IMR-90 (cell line): Measurements from ENCODE around the gene ARMH4. TPM values are rescaled to one million over a fixed set of nuclear protein-coding genes. Genes with fewer than 3 reads are reported as not detected.

Experiments
- ATAC-seq: fragments of 200-7000 bp; cut with Tn5 transposase; 2 replicates; pipeline ENCODE4 v1.9.1; 2020; ENCODE audit warnings: low read depth, mild to moderate bottlenecking, moderate library complexity
- BruUV-seq: library from RNA; stranded (reverse); fragments of 400-500 nt; replicated peaks from 2 replicates; lab custom pipeline; 2021; lab: Mats Ljungman, UMichigan
- CTCF ChIA-PET: fragments of 300-600 bp; formaldehyde crosslinking; extraction: SDS; loops from one replicate; lab custom pipeline; 2021; ENCODE audit warnings: antibody characterized with exemption; lab: Yijun Ruan, JAX
- POLR2A ChIA-PET: fragments of 300-600 bp; sonication (Branson Sonifier 250); formaldehyde crosslinking; loops from one replicate; lab custom pipeline; 2022; ENCODE audit warnings: antibody characterized with exemption; ENCODE audit not compliant: unreplicated experiment; lab: Charles Lee
- DNase-seq: peaks from one replicate; pipeline ENCODE4 v3.0.0; 2013
- H2AFZ ChIP-seq: replicated peaks from 2 replicates; pipeline ENCODE3; 2013; ENCODE audit warnings: low read length, mild to moderate bottlenecking; ENCODE audit not compliant: poor library complexity
- H2AK5ac ChIP-seq: 2 replicates; pipeline ENCODE4 v1.6.1; 2013; ENCODE audit warnings: low read depth, low read length, inconsistent platforms
- H2AK9ac ChIP-seq: replicated peaks from 2 replicates; pipeline ENCODE3; 2013; ENCODE audit warnings: mild to moderate bottlenecking, low read depth, low read length, moderate library complexity; ENCODE audit not compliant: poor library complexity
- H2BK120ac ChIP-seq: 2 replicates; pipeline ENCODE4 v1.6.1; 2013; ENCODE audit warnings: low read depth, low read length, inconsistent platforms
- H2BK15ac ChIP-seq: 3 replicates; pipeline ENCODE4 v1.6.1; 2013; ENCODE audit warnings: low read depth, low read length, inconsistent platforms
- H2BK20ac ChIP-seq: 2 replicates; pipeline ENCODE4 v1.6.1; 2013; ENCODE audit warnings: low read depth, mild to moderate bottlenecking, inconsistent platforms, low read length, moderate library complexity
- H2BK5ac ChIP-seq: 2 replicates; pipeline ENCODE4 v1.6.1; 2013; ENCODE audit warnings: mild to moderate bottlenecking, low read depth, low read length, inconsistent platforms; ENCODE audit not compliant: poor library complexity, severe bottlenecking
- H3K14ac ChIP-seq: replicated peaks from 2 replicates; pipeline ENCODE4 v1.6.1; 2013; ENCODE audit warnings: low read depth, low read length, inconsistent platforms
- H3K18ac ChIP-seq: 2 replicates; pipeline ENCODE4 v1.6.1; 2013; ENCODE audit warnings: low read depth, low read length, control low read depth
- H3K23ac ChIP-seq: 2 replicates; pipeline ENCODE4 v1.6.1; 2013; ENCODE audit warnings: low read depth, low read length, inconsistent platforms
- H3K27ac ChIP-seq: 2 replicates; pipeline ENCODE4 v1.5.1; 2013; ENCODE audit warnings: mild to moderate bottlenecking, control low read depth, low read length; ENCODE audit not compliant: insufficient read depth
- H3K27me3 ChIP-seq: 2 replicates; pipeline ENCODE4 v1.6.1; 2013; ENCODE audit warnings: low read length; ENCODE audit not compliant: control insufficient read depth, insufficient read depth
- H3K36me3 ChIP-seq: 2 replicates; pipeline ENCODE4 v1.6.1; 2013; ENCODE audit warnings: low read length, mixed read lengths; ENCODE audit not compliant: control insufficient read depth, insufficient read depth
- H3K4ac ChIP-seq: 2 replicates; pipeline ENCODE4 v1.6.1; 2013; ENCODE audit warnings: low read depth, low read length, inconsistent platforms
- H3K4me1 ChIP-seq: 2 replicates; pipeline ENCODE4 v1.6.1; 2013; ENCODE audit warnings: low read length, mixed read lengths; ENCODE audit not compliant: control insufficient read depth, insufficient read depth
- H3K4me2 ChIP-seq: 2 replicates; pipeline ENCODE4 v1.6.1; 2013; ENCODE audit warnings: low read depth, mild to moderate bottlenecking, control low read depth, low read length, moderate library complexity
- H3K4me3 ChIP-seq: 2 replicates; pipeline ENCODE4 v1.5.1; 2013; ENCODE audit warnings: low read depth, mild to moderate bottlenecking, control low read depth, low read length, moderate library complexity; ENCODE audit not compliant: insufficient read depth
- H3K56ac ChIP-seq: 2 replicates; pipeline ENCODE4 v1.6.1; 2013; ENCODE audit warnings: low read length, inconsistent platforms; ENCODE audit not compliant: insufficient read depth; ENCODE audit errors: extremely low read depth
- H3K79me1 ChIP-seq, 2 experiments: 2 replicates each; pipeline ENCODE4 v1.6.1; 2013; ENCODE audit warnings: low read length in 2 of 2, inconsistent platforms in 1 of 2, low read depth in 1 of 2
- H3K9ac ChIP-seq: 2 replicates; pipeline ENCODE4 v1.6.1; 2013; ENCODE audit warnings: low read depth, low read length, control low read depth
- H3K9me1 ChIP-seq: 2 replicates; pipeline ENCODE4 v1.6.1; 2013; ENCODE audit warnings: low read length, inconsistent platforms; ENCODE audit not compliant: insufficient read depth
- H3K9me3 ChIP-seq: 2 replicates; pipeline ENCODE4 v1.6.1; 2013; ENCODE audit warnings: low read length; ENCODE audit not compliant: control insufficient read depth, insufficient read depth
- H4K20me1 ChIP-seq: 2 replicates; pipeline ENCODE4 v1.6.1; 2013; ENCODE audit warnings: low read length, inconsistent platforms; ENCODE audit not compliant: insufficient read depth
- H4K5ac ChIP-seq: 2 replicates; pipeline ENCODE4 v1.6.1; 2013; ENCODE audit warnings: mild to moderate bottlenecking, low read depth, low read length, control low read depth
- H4K8ac ChIP-seq, 2 experiments: 2 replicates each; pipeline ENCODE4 v1.6.1; 2013; ENCODE audit warnings: low read depth in 2 of 2, low read length in 2 of 2, control low read depth in 1 of 2, inconsistent platforms in 1 of 2
- H4K91ac ChIP-seq: 2 replicates; pipeline ENCODE4 v1.6.1; 2013; ENCODE audit warnings: low read depth, low read length, inconsistent platforms; ENCODE audit not compliant: insufficient read depth
- MXI1 ChIP-seq: IDR thresholded peaks from 2 replicates; pipeline ENCODE4 v1.6.1; 2012; ENCODE audit warnings: low read depth, mild to moderate bottlenecking, low read length, moderate library complexity, borderline replicate concordance
- NFE2L2 ChIP-seq: fragments of 150-350 bp; IDR thresholded peaks from 2 replicates; pipeline ENCODE4 v1.6.1; 2016; ENCODE audit warnings: low read depth, mild to moderate bottlenecking, low read length
- POLR2A ChIP-seq: IDR thresholded peaks from 2 replicates; pipeline ENCODE4 v1.6.1; 2012; ENCODE audit warnings: mild to moderate bottlenecking, low read depth, low read length
- RAD21 ChIP-seq: IDR thresholded peaks from 2 replicates; pipeline ENCODE4 v1.6.1; 2012; ENCODE audit warnings: low read length, improper control_type of control experiment
- WGBS, 2 experiments: methylation state at CpG; one replicate each; pipeline versions ENCODE4 v1.1.5 to v1.1.7; 2013; ENCODE audit warnings: missing lambda C conversion rate in 2 of 2; ENCODE audit not compliant: insufficient read length in 1 of 2; ENCODE audit errors: extremely low coverage in 2 of 2; 5-methylcytosine and 5-hydroxymethylcytosine counted together
- dilution Hi-C: fragments of 300-500 bp; cut with HindIII; formaldehyde crosslinking; loops from one replicate; pipeline ENCODE4 v1.14.3; 2018; ENCODE audit warnings: low sequenced_read_pairs; ENCODE audit not compliant: unreplicated experiment
- in situ Hi-C: fragments of 300-500 bp; cut with MboI; formaldehyde crosslinking; loops from 3 replicates; pipeline ENCODE4 v1.14.3; 2019; ENCODE audit warnings: low sequenced_read_pairs, inconsistent platforms, mixed read lengths
- intact Hi-C: fragments of 100-400 bp; cut with micrococcal nuclease; formaldehyde crosslinking; loops from 2 replicates; pipeline ENCODE4 v1.10.0; 2022
- polyA plus RNA-seq, 3 experiments: library from polyadenylated mRNA; depleted of rRNA; stranded (reverse); fragments of >200 nt; gene quantifications; 2 replicates each; pipeline ENCODE4 v1.2.3, GENCODE V29; 2012; ENCODE audit warnings: low replicate concordance in 1 of 3
- total RNA-seq: library from RNA; depleted of rRNA; stranded (reverse); fragments of >200 nt; gene quantifications from 2 replicates; pipeline ENCODE4 v1.2.3, GENCODE V29; 2012

Gene ARMH4
- total and polyA plus RNA-seq, 2 of the 4 experiments (the other 2 are of a cell fraction), result 4.6 to 5.6 TPM

DNA sequence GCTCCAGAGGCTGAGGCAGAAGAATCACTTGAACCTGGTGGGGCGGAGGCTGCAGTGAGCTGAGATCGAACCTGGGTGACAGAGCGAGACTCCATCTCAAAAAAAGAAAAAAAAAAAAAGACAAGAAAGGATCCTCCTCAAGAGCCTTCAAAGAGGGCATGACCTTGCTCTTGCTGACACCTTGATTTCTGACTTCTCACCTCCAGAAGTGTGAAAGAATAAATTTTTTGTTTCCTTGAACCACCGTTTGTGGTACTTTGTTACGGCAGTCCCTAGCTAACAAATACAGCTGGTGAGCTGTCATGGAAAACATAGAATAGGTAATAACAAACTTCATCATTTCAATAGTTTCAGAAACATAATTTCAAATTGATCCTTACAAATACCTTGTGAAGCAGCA is 46.1 kb upstream of the ARMH4 start:
- Histone ChIP-seq H2BK5ac (no peak overlapping the region), H2BK15ac (no peak overlapping the region), H3K4ac (no peak overlapping the region), H3K9me3 (no peaks in the 10 kb centered on the region), H2BK20ac (no peak overlapping the region), H2AK9ac (no peak overlapping the region), H3K27me3 (peaks cover 3% of the 10 kb centered on the region), H3K9ac (no peak overlapping the region), H2AK5ac (no peak overlapping the region), H3K36me3 (no peaks in the 10 kb centered on the region), H3K79me1 (peaks cover 0 to 18% of the 10 kb centered on the region in 2 experiments), H3K27ac (no peak overlapping the region), H2AFZ (no peak overlapping the region), H3K4me1 (no peaks in the 10 kb centered on the region), H3K56ac (no peak overlapping the region), H4K20me1 (no peaks in the 10 kb centered on the region), H2BK120ac (no peak overlapping the region), H4K91ac (no peak overlapping the region), H3K14ac (no peak overlapping the region), H3K18ac (no peak overlapping the region), H3K23ac (no peak overlapping the region), H4K5ac (no peak overlapping the region), H3K4me3 (no peak overlapping the region), H3K9me1 (no peaks in the 10 kb centered on the region; the same call in 1 of the 2 replicates), H3K4me2 (no peak overlapping the region), H4K8ac (no peak overlapping the region)
- no peak for DNase-seq
- no peak for TF ChIP-seq RAD21
- no peak for TF ChIP-seq NFE2L2
- no peak for TF ChIP-seq POLR2A
- no peak for TF ChIP-seq MXI1
- in situ Hi-C loops, result no loop called here
- ATAC-seq, result no peak
- CTCF ChIA-PET, result no interaction called here
- POLR2A ChIA-PET, result interaction anchor here (0.5 to 0.6 kb wide), 2 partner anchors 93 to 123 kb away, joined by 4 read pairs; no protein-coding TSS in a partner anchor
- no CpG with 5 or more reads among the region's 5 CpGs for WGBS, 2 experiments
- dilution Hi-C loops, result no loop called here
- BruUV-seq, result no TSS peak
- intact Hi-C loops, result no loop called here
